ENCODE results near the gene CTIF. TPM values are rescaled to one million over a fixed set of nuclear protein-coding genes. Genes with fewer than 3 reads are reported as not detected.

The CTIF gene
- polyA plus RNA-seq, 1 of the 3 experiments (the other 2 are of a cell fraction), result 47.2 TPM

- no peaks in the 10 kb centered on the region for H4K20me1 ChIP-seq (ENCODE audit: insufficient read depth)
- peaks cover 50 to 53% of the 10 kb centered on the region in 2 experiments for H3K4me1 ChIP-seq (ENCODE audit: control insufficient read depth in 1 of 2, insufficient read depth in 2 of 2, low read depth in 1 of 2, low read length in 1 of 2)
- H3K9ac ChIP-seq, result peak overlapping the region; percentile 78; the same call in 1 of the 2 replicates
- no peaks in the 10 kb centered on the region for H3K9me2 ChIP-seq
- H3K27me3 ChIP-seq (ENCODE audit: insufficient read depth), result no peaks in the 10 kb centered on the region
- H3K79me2 ChIP-seq (ENCODE audit: insufficient read depth), result peaks cover 85% of the 10 kb centered on the region
- peak overlapping the region; percentile 71 to 94 for H3K27ac ChIP-seq (ENCODE audit: low read depth in 2 of 2, low read length in 1 of 2)
- ChIA-PET CTCF (interaction anchor here (1.1 to 1.2 kb wide), 2 partner anchors 51 to 57 kb away, joined by 4 read pairs; no protein-coding TSS in a partner anchor), POLR2A (interaction anchor here (0.7 kb wide), 1 partner anchor 20 kb away, joined by 3 read pairs; no protein-coding TSS in a partner anchor)
- 28% methylated on average over 11 of the region's 16 CpGs for WGBS (ENCODE audit: low lambda C conversion rate)
- H3K36me3 ChIP-seq (replicated peaks in 1 of 2; ENCODE audit: control insufficient read depth in 1 of 2, insufficient read depth in 2 of 2, low read length in 1 of 2), result peaks cover 4 to 10% of the 10 kb centered on the region in 2 experiments
- no peak overlapping the region for H2AFZ ChIP-seq (ENCODE audit: low read depth)
- peak overlapping the region; percentile 68 for H3K4me2 ChIP-seq
- no peak for DNase-seq
- H3K4me3 ChIP-seq (ENCODE audit: low read depth in 2 of 2, low read length in 1 of 2), result peak overlapping the region; percentile 36 to 62; a peak in 3 of 4 replicates
- peaks cover 45% of the 10 kb centered on the region for H3F3A ChIP-seq (replicated peaks; ENCODE audit: insufficient read depth)
- H3K9me3 ChIP-seq, result no peaks in the 10 kb centered on the region
- TF ChIP-seq EP300 (IDR thresholded peaks at IDR 0.05; ENCODE audit: borderline replicate concordance in 1 of 2, low read depth in 1 of 2, low read length in 1 of 2) (peak in 1 of 2 experiments; percentile 88; a peak in 1 of 4 replicates), MXI1 (IDR thresholded peaks at IDR 0.05; ENCODE audit: low read depth, low read length) (no peak), GABPA (IDR thresholded peaks at IDR 0.05; ENCODE audit: low read depth) (no peak), EZH2phosphoT487 (IDR thresholded peaks at IDR 0.05; ENCODE audit: borderline replicate concordance, low read depth) (no peak), FOXM1 (IDR thresholded peaks at IDR 0.05; ENCODE audit: low read depth) (0 out of 2 replicates have a peak, but pooled peaks have one; percentile 29), PBX3 (IDR thresholded peaks at IDR 0.05) (peak; percentile 51), RCOR1 (IDR thresholded peaks at IDR 0.05; ENCODE audit: low read length) (no peak), POLR2AphosphoS5 (IDR thresholded peaks at IDR 0.05; ENCODE audit: low read depth, low read length) (peak; percentile 63; the same call in 1 of the 2 replicates), TAF1 (IDR thresholded peaks at IDR 0.05; ENCODE audit: borderline replicate concordance, low read depth, low read length) (no peak), MEF2A (IDR thresholded peaks at IDR 0.05; ENCODE audit: borderline replicate concordance, low read depth) (peak; percentile 94), USF1 (IDR thresholded peaks at IDR 0.05; ENCODE audit: borderline replicate concordance, low read depth) (no peak), RAD21 (IDR thresholded peaks at IDR 0.05; ENCODE audit: low read length) (no peak; the same call in 1 of the 2 replicates), GATA2 (CRISPR knock-in tag; IDR thresholded peaks at IDR 0.05) (no peak), IRF3 (IDR thresholded peaks at IDR 0.05; ENCODE audit: low read depth, low read length) (no peak), MAX (IDR thresholded peaks at IDR 0.05; ENCODE audit: low read depth) (peak; percentile 39; the same call in 1 of the 2 replicates), REST (IDR thresholded peaks at IDR 0.05; ENCODE audit: low read depth, low read length) (no peak), JUND (IDR thresholded peaks at IDR 0.05) (peak; percentile 68; the same call in 1 of the 2 replicates), YY1 (IDR thresholded peaks at IDR 0.05; ENCODE audit: low read depth) (no peak), RFX5 (IDR thresholded peaks at IDR 0.05; ENCODE audit: low read length) (no peak), NFIC (IDR thresholded peaks at IDR 0.05; ENCODE audit: borderline replicate concordance) (peak; percentile 98), FOSL2 (IDR thresholded peaks at IDR 0.05; ENCODE audit: borderline replicate concordance, low read depth) (peak; percentile 64; the same call in 1 of the 2 replicates), SIN3A (IDR thresholded peaks at IDR 0.05; ENCODE audit: borderline replicate concordance, low read depth, low read length) (no peak), USF2 (IDR thresholded peaks at IDR 0.05; ENCODE audit: borderline replicate concordance, low read depth, low read length) (no peak), TEAD4 (IDR thresholded peaks at IDR 0.05; ENCODE audit: borderline replicate concordance, insufficient read depth) (peak; percentile 51; the same call in 1 of the 2 replicates), FOXJ3 (CRISPR knock-in tag; IDR thresholded peaks at IDR 0.05) (no peak)
Observed at GRCh38 chr18:48832938-48833700, 294.3 kb downstream of the CTIF start.

Measured in SK-N-SH (cell line).